WTC11 (cell line): ENCODE results near the gene CREBRF. TPM values are rescaled to one million over a fixed set of nuclear protein-coding genes. Genes with fewer than 3 reads are reported as not detected.

Source experiments
- ATAC-seq: fragments of 200-7000 bp; cut with Tn5 transposase; 2 replicates; pipeline ENCODE4 v1.10.0; 2021; ENCODE audit warnings: mild to moderate bottlenecking, moderate library complexity
- CTCF ChIA-PET: fragments of 300-600 bp; sonication (Branson Sonifier 250); formaldehyde crosslinking; loops from one replicate; lab custom pipeline; 2021; ENCODE audit warnings: antibody characterized with exemption; lab: Charles Lee
- POLR2A ChIA-PET: fragments of 350-600 bp; sonication (Branson Sonifier 250); formaldehyde crosslinking; loops from one replicate; lab custom pipeline; 2021; ENCODE audit warnings: antibody characterized with exemption; lab: Charles Lee
- DNase-seq: peaks from one replicate; pipeline ENCODE4 v3.0.0; 2021; ENCODE audit warnings: low spot score
- H3K27ac Mint-ChIP-seq: 2 replicates; pipeline ENCODE4 v1.8.0; 2021; ENCODE audit warnings: mixed read lengths
- H3K27me3 Mint-ChIP-seq: 2 replicates; pipeline ENCODE4 v1.8.0; 2021; ENCODE audit warnings: low read depth, mild to moderate bottlenecking, moderate library complexity, mixed read lengths
- H3K36me3 Mint-ChIP-seq: 2 replicates; pipeline ENCODE4 v1.8.0; 2021; ENCODE audit warnings: mixed read lengths
- H3K4me1 Mint-ChIP-seq: 2 replicates; pipeline ENCODE4 v1.8.0; 2022; ENCODE audit warnings: mixed read lengths
- H3K4me3 Mint-ChIP-seq: 2 replicates; pipeline ENCODE4 v1.8.0; 2021; ENCODE audit warnings: mild to moderate bottlenecking, moderate library complexity, mixed read lengths
- H3K9me3 Mint-ChIP-seq: 2 replicates; pipeline ENCODE4 v1.8.0; 2021; ENCODE audit warnings: mixed read lengths
- AR ChIP-seq: fragments of 250-450 bp; sonication (Bioruptor Pico); IDR thresholded peaks from 2 replicates; pipeline ENCODE4 v1.9.0; 2021; ENCODE audit warnings: mild to moderate bottlenecking
- ARID4B ChIP-seq: sonication (generic); formaldehyde crosslinking; IDR thresholded peaks from 2 replicates; pipeline ENCODE4 v1.8.0; 2023; ENCODE audit warnings: missing genetic modification reagents, mild to moderate bottlenecking, borderline replicate concordance
- CBFB ChIP-seq: sonication (generic); formaldehyde crosslinking; IDR thresholded peaks from 2 replicates; pipeline ENCODE4 v1.8.1; 2022; ENCODE audit warnings: mild to moderate bottlenecking, low read depth, missing genetic modification reagents
- CREB1 ChIP-seq: sonication (generic); formaldehyde crosslinking; IDR thresholded peaks from 2 replicates; pipeline ENCODE4 v1.8.0; 2023; ENCODE audit warnings: mild to moderate bottlenecking, missing genetic modification reagents
- CREM ChIP-seq: sonication (generic); formaldehyde crosslinking; IDR thresholded peaks from 2 replicates; pipeline ENCODE4 v1.8.1; 2022; ENCODE audit warnings: mild to moderate bottlenecking, missing genetic modification reagents, moderate library complexity
- E2F5 ChIP-seq: sonication (generic); formaldehyde crosslinking; IDR thresholded peaks from 2 replicates; pipeline ENCODE4 v1.8.1; 2022; ENCODE audit warnings: mild to moderate bottlenecking, moderate library complexity, missing genetic modification reagents
- ERG ChIP-seq: fragments of 250-450 bp; sonication (Bioruptor Pico); IDR thresholded peaks from 2 replicates; pipeline ENCODE4 v1.8.0; 2021; ENCODE audit warnings: mild to moderate bottlenecking
- FOXK1 ChIP-seq: sonication (generic); formaldehyde crosslinking; IDR thresholded peaks from 2 replicates; pipeline ENCODE4 v1.8.0; 2022; ENCODE audit warnings: mild to moderate bottlenecking, moderate library complexity, missing genetic modification reagents
- FOXP1 ChIP-seq: sonication (generic); formaldehyde crosslinking; IDR thresholded peaks from 2 replicates; pipeline ENCODE4 v1.8.0; 2022; ENCODE audit warnings: missing genetic modification reagents, mild to moderate bottlenecking, moderate library complexity, borderline replicate concordance
- GABPB1 ChIP-seq: sonication (generic); formaldehyde crosslinking; IDR thresholded peaks from 2 replicates; pipeline ENCODE4 v1.8.1; 2023; ENCODE audit warnings: mild to moderate bottlenecking, missing genetic modification reagents
- MYBL2 ChIP-seq: sonication (generic); formaldehyde crosslinking; IDR thresholded peaks from 2 replicates; pipeline ENCODE4 v1.8.1; 2023; ENCODE audit warnings: mild to moderate bottlenecking, moderate library complexity, missing genetic modification reagents
- NFE2L1 ChIP-seq: sonication (generic); formaldehyde crosslinking; IDR thresholded peaks from 2 replicates; pipeline ENCODE4 v1.8.1; 2023; ENCODE audit warnings: missing genetic modification reagents
- NFYB ChIP-seq: sonication (generic); formaldehyde crosslinking; conservative IDR thresholded peaks from 2 replicates; pipeline ENCODE4 v1.8.0; 2022; ENCODE audit warnings: low read depth, missing genetic modification reagents
- NR2C2 ChIP-seq: sonication (generic); formaldehyde crosslinking; IDR thresholded peaks from 2 replicates; pipeline ENCODE4 v1.8.0; 2022; ENCODE audit warnings: mild to moderate bottlenecking, missing genetic modification reagents
- RELA ChIP-seq: sonication (generic); formaldehyde crosslinking; IDR thresholded peaks from 2 replicates; pipeline ENCODE4 v1.8.1; 2022; ENCODE audit warnings: missing genetic modification reagents, mild to moderate bottlenecking, borderline replicate concordance
- TCF7 ChIP-seq: sonication (generic); formaldehyde crosslinking; IDR thresholded peaks from 2 replicates; pipeline ENCODE4 v1.8.0; 2022; ENCODE audit warnings: mild to moderate bottlenecking, low read depth, missing genetic modification reagents, moderate library complexity
- ZNF425 ChIP-seq: fragments of 250-450 bp; sonication (Bioruptor Pico); conservative IDR thresholded peaks from 2 replicates; pipeline ENCODE4 v1.9.0; 2021; ENCODE audit warnings: mild to moderate bottlenecking
- total RNA-seq: library from RNA; stranded (reverse); gene quantifications from 3 replicates; pipeline ENCODE4 v1.2.3, GENCODE V29; 2021

The CREBRF gene
- total RNA-seq, 1 experiment from 2014 or later, result 5.7 TPM

- no peak for TF ChIP-seq ARID4B (CRISPR knock-in tag)
- TF ChIP-seq TCF7 (CRISPR knock-in tag), result no peak
Measured at GRCh38 chr5:173033923-173034322, 22.2 kb upstream of the CREBRF start (continued).

- Mint-ChIP-seq H3K9me3 (peaks cover 3% of the 10 kb centered on the region; the same call in 1 of the 2 replicates), H3K27me3 (no peaks in the 10 kb centered on the region), H3K36me3 (peaks cover 7% of the 10 kb centered on the region; the same call in 1 of the 2 replicates), H3K4me3 (no peak overlapping the region), H3K27ac (peak overlapping the region; percentile 57; the same call in 1 of the 2 replicates), H3K4me1 (no peaks in the 10 kb centered on the region)
- ATAC-seq (no peak), DNase-seq (no peak)
- POLR2A ChIA-PET, result no interaction called here
- TF ChIP-seq ERG (no peak), FOXK1 (no peak), ZNF425 (no peak), CREM (CRISPR knock-in tag) (no peak), E2F5 (CRISPR knock-in tag) (no peak), FOXP1 (CRISPR knock-in tag) (no peak), NFE2L1 (CRISPR knock-in tag) (no peak), AR (CRISPR knock-in tag) (no peak), RELA (CRISPR knock-in tag) (no peak), GABPB1 (no peak), NFYB (CRISPR knock-in tag) (no peak), MYBL2 (CRISPR knock-in tag) (no peak), CREB1 (CRISPR knock-in tag) (no peak), CBFB (no peak), NR2C2 (CRISPR knock-in tag) (no peak)
- CTCF ChIA-PET, result interaction anchor here (1.5 kb wide), 1 partner anchor 21 kb away, joined by 4 read pairs; no protein-coding TSS in a partner anchor
Measured at GRCh38 chr5:173035904-173036707, 20.0 kb upstream of the CREBRF start.
